CD14-positive monocyte (primary cell): ENCODE data around the gene LRRC61. TPM values are rescaled to one million over a fixed set of nuclear protein-coding genes. Genes with fewer than 3 reads are reported as not detected.

Experiments used
- DNase-seq, 3 donors: peaks; one replicate each; pipeline ENCODE4 v3.0.0-alpha.2; 2011 to 2022
- H2AFZ ChIP-seq: 2 replicates; pipeline ENCODE4 v1.6.0; 2012; ENCODE audit warnings: mild to moderate bottlenecking, low read depth, low read length, inconsistent platforms; ENCODE audit not compliant: insufficient read depth, poor library complexity, severe bottlenecking
- H3K27ac ChIP-seq, 2 donors: 1 replicate in 1 of 2; 2 replicates in 1 of 2; pipeline ENCODE4 v1.5.1; 2012 to 2013; ENCODE audit warnings: low read length in 2 of 2, control low read depth in 1 of 2, inconsistent platforms in 1 of 2, low read depth in 1 of 2, mild to moderate bottlenecking in 1 of 2
- H3K27me3 ChIP-seq, 2 donors: one replicate each; pipeline versions ENCODE4 v1.6.0 to v1.6.1; 2011 to 2013; ENCODE audit warnings: low read length in 2 of 2; ENCODE audit not compliant: control insufficient read depth in 2 of 2, insufficient read depth in 2 of 2
- H3K36me3 ChIP-seq, 2 donors: replicated peaks in 1 of 2; 1 replicate in 1 of 2; 2 replicates in 1 of 2; pipeline versions ENCODE4 v1.5.1 to v1.6.1; 2012 to 2013; ENCODE audit warnings: low read length in 2 of 2, control low read depth in 1 of 2, inconsistent platforms in 1 of 2, mild to moderate bottlenecking in 1 of 2; ENCODE audit not compliant: insufficient read depth in 2 of 2, control insufficient read depth in 1 of 2
- H3K4me1 ChIP-seq, 2 donors: 1 replicate in 1 of 2; 2 replicates in 1 of 2; pipeline versions ENCODE4 v1.5.1 to v1.6.1; 2012 to 2013; ENCODE audit warnings: low read length in 2 of 2, control low read depth in 1 of 2, inconsistent platforms in 1 of 2, mild to moderate bottlenecking in 1 of 2, moderate library complexity in 1 of 2; ENCODE audit not compliant: insufficient read depth in 2 of 2, control insufficient read depth in 1 of 2
- H3K4me2 ChIP-seq: replicated peaks from 2 replicates; pipeline ENCODE3; 2012; ENCODE audit warnings: low read length, moderate library complexity, mild to moderate bottlenecking; ENCODE audit not compliant: poor library complexity, severe bottlenecking; ENCODE audit errors: extremely low read depth
- H3K4me3 ChIP-seq, 3 experiments: fragments of 200-600 bp in 1 of 3; sonication (generic) in 1 of 3; replicated peaks in 1 of 3; 1 replicate in 2 of 3; 2 replicates in 1 of 3; pipeline ENCODE4 v1.5.1; 2011 to 2013; ENCODE audit warnings: low read length in 3 of 3, mild to moderate bottlenecking in 3 of 3, control low read depth in 2 of 3, low read depth in 2 of 3, inconsistent platforms in 1 of 3, moderate library complexity in 1 of 3
- H3K79me2 ChIP-seq: 2 replicates; pipeline ENCODE4 v1.6.0; 2012; ENCODE audit warnings: mild to moderate bottlenecking, control low read depth, inconsistent platforms, low read length, moderate library complexity; ENCODE audit not compliant: insufficient read depth
- H3K9ac ChIP-seq: 2 replicates; pipeline ENCODE4 v1.6.0; 2017; ENCODE audit warnings: low read length, mild to moderate bottlenecking; ENCODE audit not compliant: insufficient read depth, poor library complexity, severe bottlenecking
- H3K9me3 ChIP-seq, 2 donors: replicated peaks in 1 of 2; 1 replicate in 1 of 2; 2 replicates in 1 of 2; pipeline versions ENCODE4 v1.5.1 to v1.6.1; 2012 to 2013; ENCODE audit warnings: low read length in 2 of 2, control low read depth in 1 of 2; ENCODE audit not compliant: control insufficient read depth in 1 of 2, insufficient read depth in 1 of 2
- H4K20me1 ChIP-seq: 2 replicates; pipeline ENCODE4 v1.6.0; 2012; ENCODE audit warnings: mild to moderate bottlenecking, low read length, control low read depth, moderate library complexity; ENCODE audit not compliant: insufficient read depth
- H3K27ac Mint-ChIP-seq, 7 donors: one replicate each; pipeline ENCODE4 v1.8.0; 2020; ENCODE audit warnings: mild to moderate bottlenecking in 7 of 7, mixed read lengths in 7 of 7, moderate library complexity in 6 of 7, inconsistent platforms in 2 of 7
- H3K27me3 Mint-ChIP-seq, 3 donors: one replicate each; pipeline ENCODE4 v1.8.0; 2021 to 2022; ENCODE audit warnings: low read depth in 3 of 3, mild to moderate bottlenecking in 3 of 3, mixed read lengths in 3 of 3, moderate library complexity in 3 of 3, inconsistent platforms in 1 of 3
- H3K36me3 Mint-ChIP-seq, 2 donors: one replicate each; pipeline ENCODE4 v1.8.0; 2020; ENCODE audit warnings: mixed read lengths in 2 of 2, inconsistent platforms in 1 of 2, mild to moderate bottlenecking in 1 of 2
- H3K4me1 Mint-ChIP-seq: one replicate; pipeline ENCODE4 v1.8.0; 2020; ENCODE audit warnings: mild to moderate bottlenecking, mixed read lengths
- H3K4me3 Mint-ChIP-seq, 2 donors: one replicate each; pipeline ENCODE4 v1.8.0; 2020; ENCODE audit warnings: mild to moderate bottlenecking in 2 of 2, mixed read lengths in 2 of 2, moderate library complexity in 1 of 2
- H3K9me3 Mint-ChIP-seq, 7 donors: one replicate each; pipeline ENCODE4 v1.8.0; 2020 to 2022; ENCODE audit warnings: mixed read lengths in 7 of 7, mild to moderate bottlenecking in 6 of 7, moderate library complexity in 6 of 7, inconsistent platforms in 2 of 7
- WGBS: methylation state at CpG from one replicate; pipeline ENCODE4 v1.1.5; 2013; ENCODE audit warnings: missing lambda C conversion rate; ENCODE audit not compliant: insufficient coverage; 5-methylcytosine and 5-hydroxymethylcytosine counted together
- intact Hi-C, 2 donors: fragments of 100-400 bp; cut with micrococcal nuclease; formaldehyde crosslinking; loops; one replicate each; pipeline versions ENCODE4 v1.15.0 to v1.15.1; 2023
- polyA plus RNA-seq, 3 donors: library from polyadenylated mRNA; depleted of rRNA in 1 of 3; unstranded in 2 of 3; stranded (reverse) in 1 of 3; fragments of 300-500 nt in 2 of 3; fragments of >200 nt in 1 of 3; fragmentation: Illumina TruSeq in 2 of 3; gene quantifications; 1 replicate in 2 of 3; 2 replicates in 1 of 3; pipeline ENCODE4 v1.2.3, GENCODE V29; 2012 to 2021
- TF ChIP-seq, protein P1 (sequence below): fragments of 200-600 bp; IDR thresholded peaks from one replicate; pipeline ENCODE4 v1.8.0; 2022; ENCODE audit warnings: antibody characterized with exemption, mild to moderate bottlenecking

The LRRC61 gene
- polyA plus RNA-seq, 3 donors = 1.4 to 8.6 (median 5.7) TPM

GRCh38 chr7:150359622-150360362 is 36.6 kb downstream of the LRRC61 start:
- H3K27me3 Mint-ChIP-seq = peaks cover 1 to 3% (median 3%) of the 10 kb centered on the region in 3 donors
- DNase-seq = no peak
- H3K27ac Mint-ChIP-seq = peak overlapping the region in 1 of 7 donors; percentile 59
- no peaks in the 10 kb centered on the region for H3K9me3 Mint-ChIP-seq
- Histone ChIP-seq H3K4me2 (no peak overlapping the region), H3K27me3 (no peaks in the 10 kb centered on the region), H3K36me3 (no peaks in the 10 kb centered on the region), H3K9ac (no peak overlapping the region), H3K27ac (no peak overlapping the region), H2AFZ (no peak overlapping the region), H3K79me2 (no peaks in the 10 kb centered on the region), H3K4me1 (peaks cover 23 to 26% of the 10 kb centered on the region in 2 donors), H3K4me3 (no peak overlapping the region), H3K9me3 (no peaks in the 10 kb centered on the region), H4K20me1 (no peaks in the 10 kb centered on the region)
- 100% methylated on average over 2 of the region's 2 CpGs for WGBS
- peaks cover 36% of the 10 kb centered on the region for H3K4me1 Mint-ChIP-seq
- intact Hi-C loops = loop anchor here in 1 of 2 donors (10.0 kb wide), 1 partner anchor 425 kb away; no protein-coding TSS in a partner anchor
- H3K4me3 Mint-ChIP-seq = no peak overlapping the region
- no peaks in the 10 kb centered on the region for H3K36me3 Mint-ChIP-seq
- TF ChIP-seq, protein P1, sequence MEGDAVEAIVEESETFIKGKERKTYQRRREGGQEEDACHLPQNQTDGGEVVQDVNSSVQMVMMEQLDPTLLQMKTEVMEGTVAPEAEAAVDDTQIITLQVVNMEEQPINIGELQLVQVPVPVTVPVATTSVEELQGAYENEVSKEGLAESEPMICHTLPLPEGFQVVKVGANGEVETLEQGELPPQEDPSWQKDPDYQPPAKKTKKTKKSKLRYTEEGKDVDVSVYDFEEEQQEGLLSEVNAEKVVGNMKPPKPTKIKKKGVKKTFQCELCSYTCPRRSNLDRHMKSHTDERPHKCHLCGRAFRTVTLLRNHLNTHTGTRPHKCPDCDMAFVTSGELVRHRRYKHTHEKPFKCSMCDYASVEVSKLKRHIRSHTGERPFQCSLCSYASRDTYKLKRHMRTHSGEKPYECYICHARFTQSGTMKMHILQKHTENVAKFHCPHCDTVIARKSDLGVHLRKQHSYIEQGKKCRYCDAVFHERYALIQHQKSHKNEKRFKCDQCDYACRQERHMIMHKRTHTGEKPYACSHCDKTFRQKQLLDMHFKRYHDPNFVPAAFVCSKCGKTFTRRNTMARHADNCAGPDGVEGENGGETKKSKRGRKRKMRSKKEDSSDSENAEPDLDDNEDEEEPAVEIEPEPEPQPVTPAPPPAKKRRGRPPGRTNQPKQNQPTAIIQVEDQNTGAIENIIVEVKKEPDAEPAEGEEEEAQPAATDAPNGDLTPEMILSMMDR = no peak

DNA sequence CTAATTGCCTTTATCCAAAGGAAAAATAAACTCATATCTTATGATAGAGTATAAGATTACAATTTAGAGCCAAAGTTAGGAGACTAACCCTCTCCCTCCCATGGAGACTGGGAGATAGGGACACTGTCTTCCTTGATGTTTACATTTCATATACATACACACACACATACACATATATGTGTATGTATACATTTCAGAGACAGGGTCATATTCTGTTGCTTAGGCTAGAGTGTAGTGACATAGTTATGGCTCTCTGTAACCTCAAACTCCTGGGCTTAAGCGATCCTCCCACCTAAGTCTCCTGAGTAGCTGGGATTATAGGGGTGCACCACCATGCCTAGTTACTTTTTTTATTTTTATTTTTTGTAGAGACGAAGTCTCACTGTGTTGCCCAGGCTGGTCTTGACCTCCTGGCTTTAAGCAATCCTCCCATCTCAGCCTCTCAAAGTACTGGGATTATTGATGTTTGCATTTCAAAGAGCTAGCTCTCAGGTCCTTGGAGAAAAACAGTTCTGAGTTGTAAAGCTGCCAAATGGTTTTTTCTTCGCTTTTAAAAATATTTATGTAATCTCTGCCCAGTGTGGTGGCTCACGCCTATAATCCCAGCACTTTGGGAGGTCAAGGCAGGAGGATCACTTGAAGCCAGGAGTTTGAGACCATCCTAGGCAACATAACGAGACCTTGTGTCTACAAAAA is 37.4 kb downstream of the LRRC61 start:
- Mint-ChIP-seq H3K9me3 (no peaks in the 10 kb centered on the region), H3K27me3 (peaks cover 1 to 3% (median 3%) of the 10 kb centered on the region in 3 donors), H3K27ac (no peak overlapping the region), H3K4me3 (no peak overlapping the region), H3K36me3 (no peaks in the 10 kb centered on the region), H3K4me1 (peaks cover 38% of the 10 kb centered on the region)
- Histone ChIP-seq H3K4me3 (no peak overlapping the region), H3K79me2 (no peaks in the 10 kb centered on the region), H3K36me3 (no peaks in the 10 kb centered on the region), H2AFZ (no peak overlapping the region), H3K27ac (no peak overlapping the region), H3K9me3 (no peaks in the 10 kb centered on the region), H3K4me1 (peaks cover 30 to 33% of the 10 kb centered on the region in 2 donors), H3K9ac (no peak overlapping the region), H4K20me1 (no peaks in the 10 kb centered on the region), H3K4me2 (no peak overlapping the region), H3K27me3 (no peaks in the 10 kb centered on the region)
- intact Hi-C loops = loop anchor here in 1 of 2 donors (10.0 kb wide), 1 partner anchor 424 kb away; no protein-coding TSS in a partner anchor
- 100% methylated on average over 2 of the region's 5 CpGs for WGBS
- no peak for DNase-seq
- TF ChIP-seq, protein P1 = no peak
